Right atrium auricular region (tissue), 2 donors: ENCODE measurements around the gene KRTAP9-7. TPM values are rescaled to one million over a fixed set of nuclear protein-coding genes. Genes with fewer than 3 reads are reported as not detected.

Source experiments
- DNase-seq: peaks from one replicate; pipeline ENCODE4 v3.0.0-alpha.2; 2019; ENCODE audit warnings: low spot score
- H3K27ac ChIP-seq, 2 donors: fragments of 200-600 bp; sonication (generic); 1 replicate in 1 of 2; 2 replicates in 1 of 2; pipeline ENCODE4 v1.5.1; 2016 to 2019
- H3K27me3 ChIP-seq, 2 donors: fragments of 200-600 bp; sonication (generic); one replicate each; pipeline versions ENCODE4 v1.5.1 to v1.6.0; 2017 to 2019
- H3K36me3 ChIP-seq: fragments of 200-600 bp; sonication (generic); one replicate; pipeline ENCODE4 v1.5.1; 2016
- H3K4me1 ChIP-seq, 2 donors: fragments of 200-600 bp; sonication (generic); one replicate each; pipeline versions ENCODE4 v1.5.1 to v1.6.0; 2017 to 2019
- H3K4me3 ChIP-seq, 2 donors: fragments of 200-600 bp; sonication (generic); 1 replicate in 1 of 2; 2 replicates in 1 of 2; pipeline ENCODE4 v1.5.1; 2017 to 2019; ENCODE audit warnings: mild to moderate bottlenecking in 1 of 2, moderate library complexity in 1 of 2
- H3K9me3 ChIP-seq, 2 donors: fragments of 200-600 bp; sonication (generic); one replicate each; pipeline ENCODE4 v1.5.1; 2019
- CTCF ChIP-seq, 2 donors: fragments of 200-600 bp; sonication (generic); IDR thresholded peaks; one replicate each; pipeline ENCODE4 v1.5.1; 2019; ENCODE audit warnings: antibody characterized with exemption in 2 of 2
- total RNA-seq, 2 donors: library from RNA; depleted of rRNA; stranded (reverse); fragments of >200 nt; gene quantifications; one replicate each; pipeline ENCODE4 v1.1.0, GENCODE V29; 2016

Gene KRTAP9-7
- total RNA-seq, 2 donors from 2014 or later, result not detected

GRCh38 chr17:41325611-41326010 lies 50.1 kb downstream of the KRTAP9-7 start:
- H3K27me3 ChIP-seq, result no peaks in the 10 kb centered on the region
- H3K27ac ChIP-seq, result no peak overlapping the region
- TF ChIP-seq CTCF (IDR thresholded peaks at IDR 0.05), result no peak
- DNase-seq, result no peak
- no peaks in the 10 kb centered on the region for H3K4me1 ChIP-seq
- H3K36me3 ChIP-seq, result no peaks in the 10 kb centered on the region
- H3K9me3 ChIP-seq, result peaks cover 0 to 1% of the 10 kb centered on the region in 2 donors
- no peak overlapping the region for H3K4me3 ChIP-seq

Other genes with a start within 250 kb of the KRTAP9-7 start
- not detected for gene KRTAP1-5, start 248.5 kb upstream of the KRTAP9-7 start, total RNA-seq
- gene KRTAP1-4, start 245.5 kb upstream of the KRTAP9-7 start, total RNA-seq, result not detected
- under 1 TPM in 1 of 2 donors, not detected in 1; 0.39 TPM for gene KRTAP1-3, start 240.8 kb upstream of the KRTAP9-7 start, total RNA-seq
- gene KRTAP1-1, start 234.2 kb upstream of the KRTAP9-7 start, total RNA-seq, result not detected
- not detected for gene KRTAP2-1, start 228.4 kb upstream of the KRTAP9-7 start, total RNA-seq
- gene KRTAP2-2, start 220.5 kb upstream of the KRTAP9-7 start, total RNA-seq, result not detected
- not detected for gene KRTAP2-3, start 215.6 kb upstream of the KRTAP9-7 start, total RNA-seq
- not detected for gene KRTAP2-4, start 209.8 kb upstream of the KRTAP9-7 start, total RNA-seq
- not detected for gene KRTAP4-7, start 191.5 kb upstream of the KRTAP9-7 start, total RNA-seq
- not detected for gene KRTAP4-8, start 177.6 kb upstream of the KRTAP9-7 start, total RNA-seq
- not detected for gene KRTAP4-16, start 173.5 kb upstream of the KRTAP9-7 start, total RNA-seq
- gene KRTAP4-9, start 170.3 kb upstream of the KRTAP9-7 start, total RNA-seq, result not detected
- gene KRTAP4-11, start 157.3 kb upstream of the KRTAP9-7 start, total RNA-seq, result not detected
- not detected for gene KRTAP4-12, start 151.5 kb upstream of the KRTAP9-7 start, total RNA-seq
- not detected for gene KRTAP4-6, start 135.2 kb upstream of the KRTAP9-7 start, total RNA-seq
- not detected for gene KRTAP4-5, start 125.9 kb upstream of the KRTAP9-7 start, total RNA-seq
- gene KRTAP4-4, start 115.0 kb upstream of the KRTAP9-7 start, total RNA-seq, result not detected
- not detected for gene KRTAP4-3, start 107.5 kb upstream of the KRTAP9-7 start, total RNA-seq
- not detected for gene KRTAP4-2, start 97.5 kb upstream of the KRTAP9-7 start, total RNA-seq
- not detected for gene KRTAP4-1, start 90.8 kb upstream of the KRTAP9-7 start, total RNA-seq
- gene KRTAP9-1, start 85.8 kb upstream of the KRTAP9-7 start, total RNA-seq, result not detected
- not detected for gene KRTAP9-2, start 49.0 kb upstream of the KRTAP9-7 start, total RNA-seq
- gene KRTAP9-3, start 43.2 kb upstream of the KRTAP9-7 start, total RNA-seq, result not detected
- not detected for gene KRTAP9-8, start 37.7 kb upstream of the KRTAP9-7 start, total RNA-seq
- not detected for gene KRTAP9-4, start 26.0 kb upstream of the KRTAP9-7 start, total RNA-seq
- not detected for gene KRTAP9-9, start 20.3 kb upstream of the KRTAP9-7 start, total RNA-seq
- gene KRTAP9-6, start 10.3 kb upstream of the KRTAP9-7 start, total RNA-seq, result not detected
- not detected for gene KRTAP29-1, start 27.2 kb downstream of the KRTAP9-7 start, total RNA-seq
- gene KRTAP16-1, start 33.6 kb downstream of the KRTAP9-7 start, total RNA-seq, result not detected
- gene KRTAP17-1, start 40.0 kb downstream of the KRTAP9-7 start, total RNA-seq, result not detected
- gene KRT33A, start 75.1 kb downstream of the KRTAP9-7 start, total RNA-seq, result not detected
- not detected for gene KRT33B, start 94.1 kb downstream of the KRTAP9-7 start, total RNA-seq
- gene KRT34, start 106.6 kb downstream of the KRTAP9-7 start, total RNA-seq, result not detected
- not detected for gene KRT31, start 121.9 kb downstream of the KRTAP9-7 start, total RNA-seq
- not detected for gene KRT37, start 148.9 kb downstream of the KRTAP9-7 start, total RNA-seq
- gene KRT38, start 165.3 kb downstream of the KRTAP9-7 start, total RNA-seq, result not detected
- not detected for gene KRT32, start 191.7 kb downstream of the KRTAP9-7 start, total RNA-seq
- gene KRT35, start 205.5 kb downstream of the KRTAP9-7 start, total RNA-seq, result not detected
- not detected for gene KRT36, start 214.2 kb downstream of the KRTAP9-7 start, total RNA-seq
- gene KRT13, start 229.9 kb downstream of the KRTAP9-7 start, total RNA-seq, result not detected
- under 1 TPM in 1 of 2 donors, not detected in 1; 0.47 TPM for gene KRT15, start 243.2 kb downstream of the KRTAP9-7 start, total RNA-seq